Smooth muscle cell (in vitro differentiated cells): ENCODE results near the gene GUCY1A1. TPM values are rescaled to one million over a fixed set of nuclear protein-coding genes. Genes with fewer than 3 reads are reported as not detected.
A peak's percentile ranks its signal among the peaks of the same experiment; 100 is the strongest.

Experiments
- DNase-seq: peaks from one replicate; lab custom pipeline; 2025; ENCODE audit not compliant: unreplicated experiment; lab: John Stamatoyannopoulos, UW
- H2AFZ ChIP-seq: fragments of 200-600 bp; sonication (generic); 2 replicates; pipeline ENCODE4 v1.6.0; 2016; ENCODE audit warnings: antibody characterized with exemption, low read depth, mild to moderate bottlenecking
- H3F3A ChIP-seq: fragments of 200-600 bp; sonication (generic); 2 replicates; pipeline ENCODE4 v1.6.0; 2017; ENCODE audit warnings: antibody characterized with exemption, low read depth
- H3K27ac ChIP-seq: fragments of 200-600 bp; sonication (generic); 2 replicates; pipeline ENCODE4 v1.5.1; 2016; ENCODE audit warnings: low read depth, mild to moderate bottlenecking
- H3K27me3 ChIP-seq: fragments of 200-600 bp; sonication (generic); 2 replicates; pipeline ENCODE4 v1.6.1; 2016; ENCODE audit warnings: low read depth, mild to moderate bottlenecking
- H3K36me3 ChIP-seq: fragments of 200-600 bp; sonication (generic); 2 replicates; pipeline ENCODE4 v1.5.1; 2016; ENCODE audit warnings: low read depth
- H3K4me1 ChIP-seq: fragments of 200-600 bp; sonication (generic); 2 replicates; pipeline ENCODE4 v1.5.1; 2016; ENCODE audit warnings: low read depth
- H3K4me2 ChIP-seq: fragments of 200-600 bp; sonication (generic); 2 replicates; pipeline ENCODE4 v1.6.0; 2016; ENCODE audit warnings: mild to moderate bottlenecking
- H3K4me3 ChIP-seq: fragments of 200-600 bp; sonication (generic); 2 replicates; pipeline ENCODE4 v1.5.1; 2016; ENCODE audit warnings: mild to moderate bottlenecking
- H3K79me2 ChIP-seq: fragments of 200-600 bp; sonication (generic); 2 replicates; pipeline ENCODE4 v1.6.0; 2016; ENCODE audit warnings: low read depth, mild to moderate bottlenecking
- H3K9ac ChIP-seq: fragments of 200-600 bp; sonication (generic); 2 replicates; pipeline ENCODE4 v1.6.0; 2016; ENCODE audit warnings: low read depth
- H3K9me3 ChIP-seq: fragments of 200-600 bp; sonication (generic); replicated peaks from 2 replicates; pipeline ENCODE4 v1.5.1; 2016; ENCODE audit warnings: low read depth
- H4K20me1 ChIP-seq: fragments of 200-600 bp; sonication (generic); 2 replicates; pipeline ENCODE4 v1.6.0; 2016; ENCODE audit warnings: low read depth
- WGBS: methylation state at CpG from one replicate; pipeline ENCODE4 v1.1.7; 2016; ENCODE audit warnings: low lambda C conversion rate; 5-methylcytosine and 5-hydroxymethylcytosine counted together
- polyA plus RNA-seq: library from polyadenylated mRNA; unstranded; fragments of >200 nt; fragmentation: Nextera tagmentation; extraction: Ambion mirVana; gene quantifications from 2 replicates; pipeline ENCODE4 v1.2.1, GENCODE V29; 2016
- total RNA-seq: library from RNA; depleted of rRNA; stranded (reverse); fragments of >200 nt; gene quantifications from 2 replicates; pipeline ENCODE4 v1.2.3, GENCODE V29; 2014
- TF ChIP-seq, protein P1 (sequence below): fragments of 200-600 bp; sonication (generic); IDR thresholded peaks from 2 replicates; pipeline ENCODE4 v1.5.1; 2017; ENCODE audit warnings: borderline replicate concordance, mild to moderate bottlenecking, antibody characterized with exemption; ENCODE audit not compliant: insufficient read depth, poor library complexity, severe bottlenecking

The GUCY1A1 gene
- total RNA-seq (269 and 295 TPM in 2 replicates), polyA plus RNA-seq (138 and 172 TPM in 2 replicates)

GRCh38 chr4:155666344-155667221 lies at the start of gene GUCY1A1:
Gene GUCY1A1 (plus strand): TSS chr4:155666848. CDS start chr4:155696868, 30,020 bp downstream.
- H3K9ac ChIP-seq, result peak within 1 kb of the TSS; percentile 78

DNA sequence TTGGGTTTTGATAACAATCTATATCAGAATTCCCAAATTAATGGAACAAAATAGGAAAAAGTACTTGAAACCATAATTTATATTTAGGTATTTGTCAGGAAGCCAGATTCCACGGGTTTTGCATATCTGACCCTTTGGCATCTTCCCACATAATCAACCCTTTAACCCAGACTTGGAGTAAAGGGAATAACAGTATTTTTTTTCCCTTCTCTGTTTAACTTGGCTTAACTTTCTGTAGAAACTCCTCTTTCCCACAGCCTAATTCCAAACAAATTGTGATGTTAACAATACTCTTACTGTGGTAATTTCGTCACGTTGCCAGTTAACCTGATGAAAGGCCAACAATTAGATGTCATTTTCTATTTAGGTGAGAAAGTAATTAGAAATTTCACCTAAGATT lies 49.4 kb upstream of the GUCY1A1 start:
- Histone ChIP-seq H3K9ac (no peak overlapping the region), H3K4me1 (peaks cover 38% of the 10 kb centered on the region), H3K36me3 (no peaks in the 10 kb centered on the region), H3K27me3 (no peaks in the 10 kb centered on the region), H3K27ac (peak overlapping the region; percentile 80), H3K4me2 (peak overlapping the region; percentile 77), H3K79me2 (no peaks in the 10 kb centered on the region), H3F3A (peaks cover 22% of the 10 kb centered on the region), H4K20me1 (no peaks in the 10 kb centered on the region), H2AFZ (peak overlapping the region; percentile 67), H3K9me3 (no peaks in the 10 kb centered on the region), H3K4me3 (no peak overlapping the region)
- TF ChIP-seq, protein P1, sequence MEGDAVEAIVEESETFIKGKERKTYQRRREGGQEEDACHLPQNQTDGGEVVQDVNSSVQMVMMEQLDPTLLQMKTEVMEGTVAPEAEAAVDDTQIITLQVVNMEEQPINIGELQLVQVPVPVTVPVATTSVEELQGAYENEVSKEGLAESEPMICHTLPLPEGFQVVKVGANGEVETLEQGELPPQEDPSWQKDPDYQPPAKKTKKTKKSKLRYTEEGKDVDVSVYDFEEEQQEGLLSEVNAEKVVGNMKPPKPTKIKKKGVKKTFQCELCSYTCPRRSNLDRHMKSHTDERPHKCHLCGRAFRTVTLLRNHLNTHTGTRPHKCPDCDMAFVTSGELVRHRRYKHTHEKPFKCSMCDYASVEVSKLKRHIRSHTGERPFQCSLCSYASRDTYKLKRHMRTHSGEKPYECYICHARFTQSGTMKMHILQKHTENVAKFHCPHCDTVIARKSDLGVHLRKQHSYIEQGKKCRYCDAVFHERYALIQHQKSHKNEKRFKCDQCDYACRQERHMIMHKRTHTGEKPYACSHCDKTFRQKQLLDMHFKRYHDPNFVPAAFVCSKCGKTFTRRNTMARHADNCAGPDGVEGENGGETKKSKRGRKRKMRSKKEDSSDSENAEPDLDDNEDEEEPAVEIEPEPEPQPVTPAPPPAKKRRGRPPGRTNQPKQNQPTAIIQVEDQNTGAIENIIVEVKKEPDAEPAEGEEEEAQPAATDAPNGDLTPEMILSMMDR, result no peak
- DNase-seq, result no peak
- WGBS, result 42% methylated on average over 3 of the region's 3 CpGs

More at GRCh38 chr4:155666344-155667221, at the start of gene GUCY1A1:
- H3F3A ChIP-seq, result peaks cover 8% of the 10 kb centered on the region
- H3K4me3 ChIP-seq, result peak within 1 kb of the TSS; percentile 72
- H3K4me2 ChIP-seq, result peak within 1 kb of the TSS; percentile 94
- H3K27ac ChIP-seq, result peak within 1 kb of the TSS; percentile 80
- H2AFZ ChIP-seq, result peak within 1 kb of the TSS; percentile 71
- H4K20me1 ChIP-seq, result no peaks in the 10 kb centered on the region
- H3K36me3 ChIP-seq, result no peaks in the 10 kb centered on the region
- H3K79me2 ChIP-seq, result peaks cover 53% of the 10 kb centered on the region
- H3K4me1 ChIP-seq, result peaks cover 4% of the 10 kb centered on the region
- 6% methylated on average over 25 of the region's 25 CpGs for WGBS
- no peak for DNase-seq
- TF ChIP-seq, protein P1, result no peak
- no peaks in the 10 kb centered on the region for H3K27me3 ChIP-seq
- no peaks in the 10 kb centered on the region for H3K9me3 ChIP-seq

DNA sequence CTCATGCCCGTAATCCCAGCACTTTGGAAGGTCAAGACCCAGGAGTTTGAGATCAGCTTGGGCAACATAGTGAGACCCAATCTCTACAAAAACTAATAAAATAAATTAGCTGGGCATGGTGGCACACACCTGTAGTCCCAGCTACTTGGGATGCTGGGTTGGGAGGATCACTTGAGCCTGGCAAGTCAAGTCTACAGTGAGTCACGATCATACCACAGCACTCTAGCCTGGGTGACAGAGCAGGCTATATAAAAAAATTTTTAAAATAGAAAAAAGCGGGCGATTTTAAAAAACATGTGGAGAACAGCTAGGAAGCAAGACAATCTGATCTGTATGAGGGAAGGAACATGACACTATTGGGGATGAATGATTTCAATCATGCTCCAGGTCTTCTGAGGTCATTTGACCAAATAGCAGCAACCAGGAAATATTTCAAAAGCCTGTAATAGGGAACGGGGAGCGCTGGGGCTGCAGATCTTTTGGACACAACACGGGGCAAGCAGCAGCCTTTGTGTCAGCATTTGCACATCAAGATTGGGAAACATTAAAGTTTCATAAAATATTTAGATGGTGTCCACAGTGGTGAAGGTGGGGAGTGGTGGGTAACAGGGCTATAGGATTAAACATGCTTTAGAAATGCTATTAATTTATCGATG lies 48.3 kb upstream of the GUCY1A1 start:
- DNase-seq, result no peak
- no peak overlapping the region for H3K27ac ChIP-seq
- no peaks in the 10 kb centered on the region for H3K27me3 ChIP-seq
- H3F3A ChIP-seq, result peaks cover 22% of the 10 kb centered on the region
- no peak overlapping the region for H3K4me2 ChIP-seq
- WGBS, result 93% methylated on average over 8 of the region's 8 CpGs
- H3K79me2 ChIP-seq, result no peaks in the 10 kb centered on the region
- H3K4me3 ChIP-seq, result no peak overlapping the region
- H4K20me1 ChIP-seq, result no peaks in the 10 kb centered on the region
- H3K36me3 ChIP-seq, result no peaks in the 10 kb centered on the region
- no peak overlapping the region for H3K9ac ChIP-seq
- TF ChIP-seq, protein P1, result no peak
- H3K4me1 ChIP-seq, result peaks cover 38% of the 10 kb centered on the region
- no peak overlapping the region for H2AFZ ChIP-seq
- no peaks in the 10 kb centered on the region for H3K9me3 ChIP-seq
